AG09319 (cell line): Measurements from ENCODE around the gene LYPLAL1.

Experiments
- DNase-seq: peaks from one replicate; pipeline ENCODE4 v3.0.0-alpha.2; 2010; ENCODE audit warnings: low read depth; ENCODE audit errors: extremely low read depth
- TF ChIP-seq, protein P1 (sequence below): IDR thresholded peaks from 2 replicates; pipeline ENCODE4 v1.5.1; 2011; ENCODE audit warnings: low read depth, mild to moderate bottlenecking, inconsistent platforms, low read length, moderate library complexity

Gene LYPLAL1

DNA sequence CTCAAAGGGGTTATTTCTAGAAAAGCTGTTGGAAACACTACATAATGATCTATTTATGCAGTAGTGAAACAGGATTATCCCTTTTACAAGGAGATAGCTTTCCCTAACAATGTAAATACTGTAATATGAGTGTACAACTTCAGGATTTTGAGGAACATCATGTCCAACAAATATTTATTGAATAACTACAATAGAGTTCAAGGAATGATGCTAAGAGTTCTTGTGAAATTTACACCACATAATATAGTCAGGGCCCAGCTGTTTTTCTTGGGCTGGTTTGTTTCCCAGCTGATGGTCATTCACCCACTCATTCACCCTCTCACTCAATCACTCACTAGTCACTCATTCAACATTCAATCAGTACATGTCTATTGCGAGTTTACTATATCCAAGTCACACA, 12.3 kb upstream of the LYPLAL1 start:
- DNase-seq: no peak
- TF ChIP-seq, protein P1, sequence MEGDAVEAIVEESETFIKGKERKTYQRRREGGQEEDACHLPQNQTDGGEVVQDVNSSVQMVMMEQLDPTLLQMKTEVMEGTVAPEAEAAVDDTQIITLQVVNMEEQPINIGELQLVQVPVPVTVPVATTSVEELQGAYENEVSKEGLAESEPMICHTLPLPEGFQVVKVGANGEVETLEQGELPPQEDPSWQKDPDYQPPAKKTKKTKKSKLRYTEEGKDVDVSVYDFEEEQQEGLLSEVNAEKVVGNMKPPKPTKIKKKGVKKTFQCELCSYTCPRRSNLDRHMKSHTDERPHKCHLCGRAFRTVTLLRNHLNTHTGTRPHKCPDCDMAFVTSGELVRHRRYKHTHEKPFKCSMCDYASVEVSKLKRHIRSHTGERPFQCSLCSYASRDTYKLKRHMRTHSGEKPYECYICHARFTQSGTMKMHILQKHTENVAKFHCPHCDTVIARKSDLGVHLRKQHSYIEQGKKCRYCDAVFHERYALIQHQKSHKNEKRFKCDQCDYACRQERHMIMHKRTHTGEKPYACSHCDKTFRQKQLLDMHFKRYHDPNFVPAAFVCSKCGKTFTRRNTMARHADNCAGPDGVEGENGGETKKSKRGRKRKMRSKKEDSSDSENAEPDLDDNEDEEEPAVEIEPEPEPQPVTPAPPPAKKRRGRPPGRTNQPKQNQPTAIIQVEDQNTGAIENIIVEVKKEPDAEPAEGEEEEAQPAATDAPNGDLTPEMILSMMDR: no peak

- TF ChIP-seq, protein P1: no peak
- DNase-seq: no peak
These were observed 10.2 kb upstream of the LYPLAL1 start for GRCh38 chr1:219163401-219163954.

DNA sequence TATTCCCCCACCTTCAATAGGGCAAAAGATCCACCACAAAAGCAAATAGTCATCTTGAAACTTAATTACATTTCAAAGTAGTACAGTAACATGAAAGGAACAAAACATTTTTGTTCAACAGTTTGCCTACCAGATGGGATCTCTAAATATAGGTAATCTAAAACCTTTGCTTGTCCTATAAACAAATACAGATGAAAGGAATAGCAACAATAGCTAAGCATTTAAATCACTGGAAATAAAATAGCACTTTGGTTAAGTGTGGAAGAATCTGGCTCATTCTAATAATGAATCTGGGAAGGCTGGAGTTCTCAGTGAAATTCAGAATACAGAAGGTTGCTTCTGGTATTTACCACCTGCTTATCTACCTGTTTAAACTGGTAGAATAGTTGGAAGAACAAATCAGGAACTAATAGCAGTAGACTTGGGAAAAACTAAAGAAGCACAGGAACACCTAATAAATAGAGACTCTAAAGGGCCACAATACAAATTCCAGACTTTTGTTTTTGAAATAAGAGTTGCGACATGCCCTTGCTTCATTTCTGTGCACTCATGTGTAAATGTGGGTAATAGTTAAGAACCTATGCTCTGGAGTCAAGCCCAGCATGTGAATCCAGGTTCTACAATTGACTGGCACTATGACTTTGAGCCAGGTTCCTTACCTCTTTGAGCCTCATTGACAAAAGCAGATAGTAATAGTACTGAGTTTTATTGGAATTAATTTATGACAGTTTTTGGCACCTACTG, 2.3 kb upstream of the LYPLAL1 start:
- DNase-seq: no peak
- TF ChIP-seq, protein P1: no peak

GRCh38 chr1:219172821-219173220, 857 bp upstream of the LYPLAL1 start:
- DNase-seq: no peak
- TF ChIP-seq, protein P1: no peak

- no peak for DNase-seq
- TF ChIP-seq, protein P1: no peak
These were observed 282 bp upstream of the LYPLAL1 start for GRCh38 chr1:219173434-219173757.

DNA sequence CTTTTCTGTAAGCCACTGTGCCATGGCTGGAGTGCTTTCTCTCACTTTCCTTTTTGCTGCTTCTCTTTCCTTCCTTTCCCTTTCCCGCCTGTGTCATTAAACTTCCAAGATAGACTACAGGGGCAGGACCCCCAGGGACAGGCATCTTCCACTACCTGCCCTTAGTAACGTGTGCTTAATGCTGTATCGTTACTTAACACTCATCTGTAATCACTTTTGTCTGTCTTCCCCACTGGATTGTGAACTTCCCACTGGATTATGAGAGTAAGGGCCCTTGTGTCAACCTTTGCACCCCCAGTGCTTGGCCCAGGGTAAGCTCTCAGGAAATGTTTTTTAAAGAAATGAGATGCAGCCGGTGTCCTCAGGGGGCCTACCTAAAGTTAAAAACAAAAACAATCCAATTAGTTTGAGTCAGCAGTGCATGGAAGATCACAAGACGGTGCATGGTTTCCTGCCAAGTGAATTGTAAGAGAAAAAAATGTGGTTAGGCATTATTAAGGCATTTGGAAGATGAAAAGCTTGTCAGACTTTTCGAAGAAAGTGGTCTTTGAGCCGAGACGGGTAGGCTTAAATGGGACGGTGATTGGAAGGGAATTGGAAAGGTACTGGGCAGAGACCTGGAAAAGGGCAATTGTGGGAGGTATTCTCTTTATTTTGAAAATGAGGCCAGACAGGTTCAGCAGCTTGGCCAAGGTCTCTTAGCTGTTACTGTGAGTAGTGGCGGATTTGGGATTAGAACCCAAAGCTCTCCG, 958 bp downstream of the LYPLAL1 start:
- DNase-seq: peak; percentile 58
- TF ChIP-seq, protein P1: no peak

DNA sequence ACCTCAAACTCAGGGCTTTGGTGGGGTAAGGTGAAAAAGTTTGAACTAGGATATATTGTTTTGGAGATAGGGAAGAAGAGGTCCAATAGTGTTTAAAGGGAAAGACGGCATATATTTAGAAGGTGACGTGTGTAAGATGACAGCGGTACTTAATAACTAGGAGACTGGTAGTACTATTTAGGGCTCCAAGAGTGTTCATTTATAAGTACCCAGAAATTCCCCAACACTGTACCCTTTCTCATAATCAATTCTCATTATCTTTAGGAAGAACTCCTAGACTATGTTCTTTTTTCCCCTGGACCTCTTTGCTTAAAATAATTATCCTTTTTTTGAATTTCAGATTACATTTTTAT, 1.5 kb downstream of the LYPLAL1 start:
- TF ChIP-seq, protein P1: no peak
- no peak for DNase-seq
